ENCODE measurements around the gene GPR12.

GRCh38 chr13:26705536-26705935 is 55.0 kb downstream of the GPR12 start:
- TF ChIP-seq, protein P1, sequence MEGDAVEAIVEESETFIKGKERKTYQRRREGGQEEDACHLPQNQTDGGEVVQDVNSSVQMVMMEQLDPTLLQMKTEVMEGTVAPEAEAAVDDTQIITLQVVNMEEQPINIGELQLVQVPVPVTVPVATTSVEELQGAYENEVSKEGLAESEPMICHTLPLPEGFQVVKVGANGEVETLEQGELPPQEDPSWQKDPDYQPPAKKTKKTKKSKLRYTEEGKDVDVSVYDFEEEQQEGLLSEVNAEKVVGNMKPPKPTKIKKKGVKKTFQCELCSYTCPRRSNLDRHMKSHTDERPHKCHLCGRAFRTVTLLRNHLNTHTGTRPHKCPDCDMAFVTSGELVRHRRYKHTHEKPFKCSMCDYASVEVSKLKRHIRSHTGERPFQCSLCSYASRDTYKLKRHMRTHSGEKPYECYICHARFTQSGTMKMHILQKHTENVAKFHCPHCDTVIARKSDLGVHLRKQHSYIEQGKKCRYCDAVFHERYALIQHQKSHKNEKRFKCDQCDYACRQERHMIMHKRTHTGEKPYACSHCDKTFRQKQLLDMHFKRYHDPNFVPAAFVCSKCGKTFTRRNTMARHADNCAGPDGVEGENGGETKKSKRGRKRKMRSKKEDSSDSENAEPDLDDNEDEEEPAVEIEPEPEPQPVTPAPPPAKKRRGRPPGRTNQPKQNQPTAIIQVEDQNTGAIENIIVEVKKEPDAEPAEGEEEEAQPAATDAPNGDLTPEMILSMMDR (IDR thresholded peaks at IDR 0.05; ENCODE audit: low read length), result no peak
- TF ChIP-seq EZH2 (optimal IDR thresholded peaks at IDR 0.05; ENCODE audit: low read depth, low read length), result no peak

Data from MM.1S (cell line).